Stimulated activated memory B cell treated with anti-CD40 and anti-IgM and Interleukin-4, amounts not matched to agents 10 μg/mL and 1 μg/mL and 100 μg/mL, for 72 hours (primary cell): ENCODE measurements around the gene DLD.
"Not testable (repeated sequence)": the region's sequence is repeated elsewhere in the genome, so short reads cannot be mapped to it uniquely, and the experiment has no call there.

Experiments
- ATAC-seq: fragments of 150-1000 bp; cut with Tn5 transposase; 2 replicates; pipeline ENCODE4 v1.10.0; 2021
- H3K27ac Mint-ChIP-seq: one replicate; pipeline ENCODE4 v1.8.0; 2022; ENCODE audit warnings: mild to moderate bottlenecking, mixed read lengths
- H3K27me3 Mint-ChIP-seq: one replicate; pipeline ENCODE4 v1.8.0; 2022; ENCODE audit warnings: mixed read lengths
- H3K36me3 Mint-ChIP-seq: one replicate; pipeline ENCODE4 v1.8.0; 2022; ENCODE audit warnings: mixed read lengths
- H3K4me1 Mint-ChIP-seq: one replicate; pipeline ENCODE4 v1.8.0; 2022; ENCODE audit warnings: mixed read lengths
- H3K4me3 Mint-ChIP-seq: one replicate; pipeline ENCODE4 v1.8.0; 2022; ENCODE audit warnings: mild to moderate bottlenecking, moderate library complexity, mixed read lengths
- H3K9me3 Mint-ChIP-seq: one replicate; pipeline ENCODE4 v1.8.0; 2022; ENCODE audit warnings: mixed read lengths

DLD gene

GRCh38 chr7:107889992-107890391, 991 bp upstream of the DLD start:
- Mint-ChIP-seq H3K9me3 (no peaks in the 10 kb centered on the region), H3K36me3 (peaks cover 8% of the 10 kb centered on the region), H3K27ac (peak overlapping the region; percentile 85), H3K27me3 (peaks cover 10% of the 10 kb centered on the region), H3K4me1 (peaks cover 23% of the 10 kb centered on the region), H3K4me3 (peak overlapping the region; percentile 90)
- no peak for ATAC-seq

GRCh38 chr7:107890493-107890961, 456 bp upstream of the DLD start:
- Mint-ChIP-seq H3K36me3 (peaks cover 13% of the 10 kb centered on the region), H3K27me3 (peaks cover 6% of the 10 kb centered on the region), H3K4me3 (peak overlapping the region; percentile 90), H3K4me1 (peaks cover 29% of the 10 kb centered on the region), H3K27ac (peak overlapping the region; percentile 85), H3K9me3 (no peaks in the 10 kb centered on the region)
- peak; percentile 19 for ATAC-seq

GRCh38 chr7:107891636-107892366, 818 bp downstream of the DLD start:
- Mint-ChIP-seq H3K27me3 (no peaks in the 10 kb centered on the region), H3K4me1 (peaks cover 42% of the 10 kb centered on the region), H3K9me3 (no peaks in the 10 kb centered on the region), H3K27ac (peak overlapping the region; percentile 85), H3K4me3 (peak overlapping the region; percentile 90), H3K36me3 (peaks cover 22% of the 10 kb centered on the region)
- ATAC-seq: no peak

GRCh38 chr7:107892367-107892741, 1.4 kb downstream of the DLD start:
- H3K4me1 Mint-ChIP-seq: peaks cover 47% of the 10 kb centered on the region
- H3K4me3 Mint-ChIP-seq: peak overlapping the region; percentile 90
- H3K27me3 Mint-ChIP-seq, H3K27ac Mint-ChIP-seq, ATAC-seq, H3K9me3 Mint-ChIP-seq: not testable (repeated sequence)
- peaks cover 28% of the 10 kb centered on the region for H3K36me3 Mint-ChIP-seq

- Mint-ChIP-seq H3K4me1 (peaks cover 41% of the 10 kb centered on the region), H3K27ac (no peak overlapping the region), H3K9me3 (no peaks in the 10 kb centered on the region), H3K27me3 (no peaks in the 10 kb centered on the region), H3K36me3 (peaks cover 40% of the 10 kb centered on the region), H3K4me3 (peak overlapping the region; percentile 8)
- ATAC-seq: no peak
Measured at GRCh38 chr7:107898997-107899594, 8.1 kb downstream of the DLD start.

- Mint-ChIP-seq H3K4me3 (no peak overlapping the region), H3K27ac (no peak overlapping the region), H3K36me3 (peaks cover 40% of the 10 kb centered on the region), H3K9me3 (no peaks in the 10 kb centered on the region), H3K27me3 (no peaks in the 10 kb centered on the region), H3K4me1 (peaks cover 29% of the 10 kb centered on the region)
- no peak for ATAC-seq
Measured at GRCh38 chr7:107900496-107901015, 9.6 kb downstream of the DLD start.

- Mint-ChIP-seq H3K9me3 (no peaks in the 10 kb centered on the region), H3K36me3 (peaks cover 38% of the 10 kb centered on the region), H3K4me3 (no peak overlapping the region), H3K27me3 (no peaks in the 10 kb centered on the region), H3K27ac (no peak overlapping the region), H3K4me1 (peaks cover 11% of the 10 kb centered on the region)
- no peak for ATAC-seq
Measured at GRCh38 chr7:107902381-107902780, 11.4 kb downstream of the DLD start.

GRCh38 chr7:107907790-107908189, 16.8 kb downstream of the DLD start:
- Mint-ChIP-seq H3K4me3 (no peak overlapping the region), H3K9me3 (peaks cover 4% of the 10 kb centered on the region), H3K36me3 (peaks cover 79% of the 10 kb centered on the region), H3K27me3 (no peaks in the 10 kb centered on the region), H3K27ac (no peak overlapping the region), H3K4me1 (peaks cover 8% of the 10 kb centered on the region)
- ATAC-seq: no peak

- peaks cover 21% of the 10 kb centered on the region for H3K4me1 Mint-ChIP-seq
- peaks cover 84% of the 10 kb centered on the region for H3K36me3 Mint-ChIP-seq
- no peak overlapping the region for H3K27ac Mint-ChIP-seq
- peaks cover 4% of the 10 kb centered on the region for H3K9me3 Mint-ChIP-seq
- H3K27me3 Mint-ChIP-seq: no peaks in the 10 kb centered on the region
- ATAC-seq: no peak
- no peak overlapping the region for H3K4me3 Mint-ChIP-seq
Measured at GRCh38 chr7:107909445-107909844, 18.5 kb downstream of the DLD start.

GRCh38 chr7:107911981-107912380, 21.0 kb downstream of the DLD start:
- H3K36me3 Mint-ChIP-seq: peaks cover 86% of the 10 kb centered on the region
- no peak for ATAC-seq
- H3K4me1 Mint-ChIP-seq: peaks cover 21% of the 10 kb centered on the region
- H3K4me3 Mint-ChIP-seq: no peak overlapping the region
- no peak overlapping the region for H3K27ac Mint-ChIP-seq
- peaks cover 4% of the 10 kb centered on the region for H3K9me3 Mint-ChIP-seq
- H3K27me3 Mint-ChIP-seq: no peaks in the 10 kb centered on the region

GRCh38 chr7:107913851-107914250, 22.9 kb downstream of the DLD start:
- ATAC-seq: no peak
- Mint-ChIP-seq H3K9me3 (peaks cover 4% of the 10 kb centered on the region), H3K4me3 (no peak overlapping the region), H3K27me3 (no peaks in the 10 kb centered on the region), H3K27ac (no peak overlapping the region), H3K36me3 (peaks cover 89% of the 10 kb centered on the region), H3K4me1 (peaks cover 16% of the 10 kb centered on the region)

GRCh38 chr7:107914831-107915230, 23.8 kb downstream of the DLD start:
- ATAC-seq: no peak
- peaks cover 4% of the 10 kb centered on the region for H3K9me3 Mint-ChIP-seq

GRCh38 chr7:107915541-107915940, 24.6 kb downstream of the DLD start:
- H3K4me3 Mint-ChIP-seq: no peak overlapping the region
- H3K36me3 Mint-ChIP-seq: peaks cover 85% of the 10 kb centered on the region
- ATAC-seq: no peak
- H3K27ac Mint-ChIP-seq: no peak overlapping the region
- H3K4me1 Mint-ChIP-seq: peaks cover 20% of the 10 kb centered on the region
- H3K27me3 Mint-ChIP-seq: no peaks in the 10 kb centered on the region
- peaks cover 4% of the 10 kb centered on the region for H3K9me3 Mint-ChIP-seq

More at GRCh38 chr7:107914831-107915230, 23.8 kb downstream of the DLD start:
- Mint-ChIP-seq H3K27me3 (no peaks in the 10 kb centered on the region), H3K27ac (no peak overlapping the region), H3K36me3 (peaks cover 85% of the 10 kb centered on the region), H3K4me3 (no peak overlapping the region), H3K4me1 (peaks cover 16% of the 10 kb centered on the region)

- Mint-ChIP-seq H3K27me3 (no peaks in the 10 kb centered on the region), H3K4me3 (no peak overlapping the region), H3K4me1 (peaks cover 17% of the 10 kb centered on the region), H3K9me3 (no peaks in the 10 kb centered on the region), H3K36me3 (peaks cover 83% of the 10 kb centered on the region), H3K27ac (no peak overlapping the region)
- ATAC-seq: no peak
Measured at GRCh38 chr7:107917763-107918651, 27.0 kb downstream of the DLD start.

GRCh38 chr7:107918948-107919347, 28.0 kb downstream of the DLD start:
- H3K27ac Mint-ChIP-seq: no peak overlapping the region
- H3K9me3 Mint-ChIP-seq: no peaks in the 10 kb centered on the region
- no peak for ATAC-seq
- H3K4me3 Mint-ChIP-seq: no peak overlapping the region
- peaks cover 80% of the 10 kb centered on the region for H3K36me3 Mint-ChIP-seq
- H3K4me1 Mint-ChIP-seq: peaks cover 9% of the 10 kb centered on the region
- no peaks in the 10 kb centered on the region for H3K27me3 Mint-ChIP-seq
